ENCODE data around the gene GLIS1. TPM values are rescaled to one million over a fixed set of nuclear protein-coding genes. Genes with fewer than 3 reads are reported as not detected.

GLIS1 gene
- polyA plus RNA-seq, 1 donor from 2014 or later, result not detected

DNA sequence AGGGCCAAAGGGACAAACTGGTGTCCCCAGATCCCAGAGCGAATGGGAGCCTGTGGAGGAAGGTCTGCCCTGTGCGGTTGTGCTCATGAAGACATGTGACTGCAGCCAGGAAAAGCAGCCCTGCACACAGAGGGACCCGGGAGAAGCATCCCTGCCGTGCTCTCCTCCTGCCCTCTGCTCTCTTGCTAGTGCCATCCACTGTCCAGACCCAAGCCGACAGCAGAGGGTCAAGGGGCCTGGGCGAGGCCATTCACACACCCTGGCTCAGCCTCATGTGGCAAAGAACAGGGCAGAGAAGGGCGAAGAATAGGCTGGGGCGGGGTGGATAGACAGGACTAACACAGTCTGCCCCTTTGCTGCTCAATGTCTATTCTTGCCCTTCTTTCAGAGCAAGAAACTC, 262.4 kb downstream of the GLIS1 start:
- no peaks in the 10 kb centered on the region for H3K27me3 ChIP-seq (ENCODE audit: insufficient read depth, low read depth, low read length)
- H3F3A ChIP-seq (ENCODE audit: insufficient read depth, low read length, poor library complexity, severe bottlenecking), result no peaks in the 10 kb centered on the region
- H3K27ac ChIP-seq (ENCODE audit: low read length), result no peak overlapping the region
- no peaks in the 10 kb centered on the region for H3K9me3 ChIP-seq (ENCODE audit: low read length)
- no peaks in the 10 kb centered on the region for H3K9me2 ChIP-seq (ENCODE audit: insufficient read depth, low read length)
- no peak for TF ChIP-seq TAF1 (IDR thresholded peaks at IDR 0.05; ENCODE audit: low read depth)
- TF ChIP-seq EP300 (conservative IDR thresholded peaks at IDR 0.05; ENCODE audit: poor library complexity, severe bottlenecking), result no peak
- no peak for TF ChIP-seq SMC3 (conservative IDR thresholded peaks at IDR 0.05; ENCODE audit: poor library complexity)
- no peak for TF ChIP-seq RAD21 (conservative IDR thresholded peaks at IDR 0.05)
- no peak for TF ChIP-seq EZH2 (IDR thresholded peaks at IDR 0.05; ENCODE audit: borderline replicate concordance, insufficient read depth, low read length, poor library complexity, severe bottlenecking)
- TF ChIP-seq POLR2AphosphoS5 (IDR thresholded peaks at IDR 0.05), result no peak
- TF ChIP-seq MXI1 (conservative IDR thresholded peaks at IDR 0.05; ENCODE audit: poor library complexity, severe bottlenecking), result no peak
- TF ChIP-seq, protein P1, sequence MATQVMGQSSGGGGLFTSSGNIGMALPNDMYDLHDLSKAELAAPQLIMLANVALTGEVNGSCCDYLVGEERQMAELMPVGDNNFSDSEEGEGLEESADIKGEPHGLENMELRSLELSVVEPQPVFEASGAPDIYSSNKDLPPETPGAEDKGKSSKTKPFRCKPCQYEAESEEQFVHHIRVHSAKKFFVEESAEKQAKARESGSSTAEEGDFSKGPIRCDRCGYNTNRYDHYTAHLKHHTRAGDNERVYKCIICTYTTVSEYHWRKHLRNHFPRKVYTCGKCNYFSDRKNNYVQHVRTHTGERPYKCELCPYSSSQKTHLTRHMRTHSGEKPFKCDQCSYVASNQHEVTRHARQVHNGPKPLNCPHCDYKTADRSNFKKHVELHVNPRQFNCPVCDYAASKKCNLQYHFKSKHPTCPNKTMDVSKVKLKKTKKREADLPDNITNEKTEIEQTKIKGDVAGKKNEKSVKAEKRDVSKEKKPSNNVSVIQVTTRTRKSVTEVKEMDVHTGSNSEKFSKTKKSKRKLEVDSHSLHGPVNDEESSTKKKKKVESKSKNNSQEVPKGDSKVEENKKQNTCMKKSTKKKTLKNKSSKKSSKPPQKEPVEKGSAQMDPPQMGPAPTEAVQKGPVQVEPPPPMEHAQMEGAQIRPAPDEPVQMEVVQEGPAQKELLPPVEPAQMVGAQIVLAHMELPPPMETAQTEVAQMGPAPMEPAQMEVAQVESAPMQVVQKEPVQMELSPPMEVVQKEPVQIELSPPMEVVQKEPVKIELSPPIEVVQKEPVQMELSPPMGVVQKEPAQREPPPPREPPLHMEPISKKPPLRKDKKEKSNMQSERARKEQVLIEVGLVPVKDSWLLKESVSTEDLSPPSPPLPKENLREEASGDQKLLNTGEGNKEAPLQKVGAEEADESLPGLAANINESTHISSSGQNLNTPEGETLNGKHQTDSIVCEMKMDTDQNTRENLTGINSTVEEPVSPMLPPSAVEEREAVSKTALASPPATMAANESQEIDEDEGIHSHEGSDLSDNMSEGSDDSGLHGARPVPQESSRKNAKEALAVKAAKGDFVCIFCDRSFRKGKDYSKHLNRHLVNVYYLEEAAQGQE (IDR thresholded peaks at IDR 0.05; ENCODE audit: borderline replicate concordance), result no peak
- TF ChIP-seq, protein P2, sequence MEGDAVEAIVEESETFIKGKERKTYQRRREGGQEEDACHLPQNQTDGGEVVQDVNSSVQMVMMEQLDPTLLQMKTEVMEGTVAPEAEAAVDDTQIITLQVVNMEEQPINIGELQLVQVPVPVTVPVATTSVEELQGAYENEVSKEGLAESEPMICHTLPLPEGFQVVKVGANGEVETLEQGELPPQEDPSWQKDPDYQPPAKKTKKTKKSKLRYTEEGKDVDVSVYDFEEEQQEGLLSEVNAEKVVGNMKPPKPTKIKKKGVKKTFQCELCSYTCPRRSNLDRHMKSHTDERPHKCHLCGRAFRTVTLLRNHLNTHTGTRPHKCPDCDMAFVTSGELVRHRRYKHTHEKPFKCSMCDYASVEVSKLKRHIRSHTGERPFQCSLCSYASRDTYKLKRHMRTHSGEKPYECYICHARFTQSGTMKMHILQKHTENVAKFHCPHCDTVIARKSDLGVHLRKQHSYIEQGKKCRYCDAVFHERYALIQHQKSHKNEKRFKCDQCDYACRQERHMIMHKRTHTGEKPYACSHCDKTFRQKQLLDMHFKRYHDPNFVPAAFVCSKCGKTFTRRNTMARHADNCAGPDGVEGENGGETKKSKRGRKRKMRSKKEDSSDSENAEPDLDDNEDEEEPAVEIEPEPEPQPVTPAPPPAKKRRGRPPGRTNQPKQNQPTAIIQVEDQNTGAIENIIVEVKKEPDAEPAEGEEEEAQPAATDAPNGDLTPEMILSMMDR (IDR thresholded peaks at IDR 0.05; ENCODE audit: poor library complexity, severe bottlenecking), result no peak
- no peak overlapping the region for H3K4me2 ChIP-seq (ENCODE audit: low read length)
- no peaks in the 10 kb centered on the region for H3K36me3 ChIP-seq (ENCODE audit: insufficient read depth, low read length)
- no peak overlapping the region for H2AFZ ChIP-seq (ENCODE audit: low read depth, low read length)
- no peak overlapping the region for H3K9ac ChIP-seq (ENCODE audit: low read length)
- no peaks in the 10 kb centered on the region for H4K20me1 ChIP-seq (ENCODE audit: insufficient read depth)
- H3K4me3 ChIP-seq (ENCODE audit: low read length), result no peak overlapping the region
- no peaks in the 10 kb centered on the region for H3K79me2 ChIP-seq (replicated peaks; ENCODE audit: insufficient read depth, low read length)

- TF ChIP-seq, protein P2 (IDR thresholded peaks at IDR 0.05; ENCODE audit: poor library complexity, severe bottlenecking), result no peak
- no peak for TF ChIP-seq MXI1 (conservative IDR thresholded peaks at IDR 0.05; ENCODE audit: poor library complexity, severe bottlenecking)
- no peak for TF ChIP-seq TAF1 (IDR thresholded peaks at IDR 0.05; ENCODE audit: low read depth)
- TF ChIP-seq, protein P1 (IDR thresholded peaks at IDR 0.05; ENCODE audit: borderline replicate concordance), result no peak
- no peak for TF ChIP-seq EZH2 (IDR thresholded peaks at IDR 0.05; ENCODE audit: borderline replicate concordance, insufficient read depth, low read length, poor library complexity, severe bottlenecking)
- TF ChIP-seq POLR2AphosphoS5 (IDR thresholded peaks at IDR 0.05), result no peak
- no peak for TF ChIP-seq RAD21 (conservative IDR thresholded peaks at IDR 0.05)
- TF ChIP-seq EP300 (conservative IDR thresholded peaks at IDR 0.05; ENCODE audit: poor library complexity, severe bottlenecking), result no peak
- TF ChIP-seq SMC3 (conservative IDR thresholded peaks at IDR 0.05; ENCODE audit: poor library complexity), result no peak
- H3K4me3 ChIP-seq (ENCODE audit: low read length), result no peak overlapping the region
- H3K9me3 ChIP-seq (ENCODE audit: low read length), result no peaks in the 10 kb centered on the region
- no peaks in the 10 kb centered on the region for H3K9me2 ChIP-seq (ENCODE audit: insufficient read depth, low read length)
- H3K27ac ChIP-seq (ENCODE audit: low read length), result no peak overlapping the region
- H3K9ac ChIP-seq (ENCODE audit: low read length), result no peak overlapping the region
- no peak overlapping the region for H3K4me2 ChIP-seq (ENCODE audit: low read length)
- no peaks in the 10 kb centered on the region for H3K27me3 ChIP-seq (ENCODE audit: insufficient read depth, low read depth, low read length)
- no peaks in the 10 kb centered on the region for H3F3A ChIP-seq (ENCODE audit: insufficient read depth, low read length, poor library complexity, severe bottlenecking)
- no peak overlapping the region for H2AFZ ChIP-seq (ENCODE audit: low read depth, low read length)
- H3K36me3 ChIP-seq (ENCODE audit: insufficient read depth, low read length), result no peaks in the 10 kb centered on the region
- H3K79me2 ChIP-seq (replicated peaks; ENCODE audit: insufficient read depth, low read length), result no peaks in the 10 kb centered on the region
- H4K20me1 ChIP-seq (ENCODE audit: insufficient read depth), result no peaks in the 10 kb centered on the region
Observed at GRCh38 chr1:53475664-53476063, 263.3 kb downstream of the GLIS1 start.

Measured in neural cell (in vitro differentiated cells).